Stimulated activated CD8-positive, alpha-beta memory T cell treated with anti-CD3 and anti-CD28 coated beads, Interleukin-7, amount 100 ng/mL, for 48 hours (primary cell): ENCODE data around the gene LUC7L.
"Not testable (repeated sequence)": the region's sequence is repeated elsewhere in the genome, so short reads cannot be mapped to it uniquely, and the experiment has no call there.

Experiments used
- DNase-seq, 2 donors: peaks; one replicate each; pipeline ENCODE4 v3.0.0-alpha.2; 2020; ENCODE audit warnings: low read depth in 1 of 2; ENCODE audit errors: extremely low read depth in 1 of 2

Gene LUC7L

GRCh38 chr16:234468-235305, 5.4 kb upstream of the LUC7L start, which contains the start of gene FAM234A:
TSS of gene FAM234A (plus strand) at chr16:234821. CDS start at chr16:254414, 19,593 bp downstream.
- DNase-seq: peak; percentile 93

GRCh38 chr16:230949-231348, 1.7 kb upstream of the LUC7L start:
- no peak for DNase-seq

GRCh38 chr16:230351-230750, 1.1 kb upstream of the LUC7L start:
- not testable (repeated sequence) for DNase-seq

GRCh38 chr16:229731-230281, 557 bp upstream of the LUC7L start:
- DNase-seq: no peak

GRCh38 chr16:228151-228851, 948 bp downstream of the LUC7L start:
- DNase-seq: no peak

- DNase-seq: no peak
These were observed 9.2 kb downstream of the LUC7L start for GRCh38 chr16:220021-220420.

- DNase-seq: no peak
These were observed 16.2 kb downstream of the LUC7L start for GRCh38 chr16:212999-213398.

- not testable (repeated sequence) for DNase-seq
These were observed 17.5 kb downstream of the LUC7L start for GRCh38 chr16:211631-212180.

GRCh38 chr16:209359-209758, 19.9 kb downstream of the LUC7L start:
- not testable (repeated sequence) for DNase-seq

GRCh38 chr16:204046-204445, 25.2 kb downstream of the LUC7L start:
- DNase-seq: not testable (repeated sequence)

- DNase-seq: no peak
These were observed 26.0 kb downstream of the LUC7L start for GRCh38 chr16:203246-203645.

- DNase-seq: no peak
These were observed 28.9 kb downstream of the LUC7L start for GRCh38 chr16:200388-200787.

GRCh38 chr16:194516-194915, 34.7 kb downstream of the LUC7L start:
- DNase-seq: no peak

GRCh38 chr16:193441-193840, 35.8 kb downstream of the LUC7L start:
- DNase-seq: no peak

GRCh38 chr16:192686-193085, 36.6 kb downstream of the LUC7L start:
- DNase-seq: no peak

GRCh38 chr16:191831-192230, 37.4 kb downstream of the LUC7L start:
- no peak for DNase-seq

GRCh38 chr16:189604-190186, 39.6 kb downstream of the LUC7L start:
- no peak for DNase-seq

GRCh38 chr16:188674-189073, 40.6 kb downstream of the LUC7L start:
- DNase-seq: no peak

- no peak for DNase-seq
These were observed 41.9 kb downstream of the LUC7L start for GRCh38 chr16:187330-187729.

GRCh38 chr16:185691-186090, 43.6 kb downstream of the LUC7L start:
- DNase-seq: no peak

GRCh38 chr16:185213-185612, 44.0 kb downstream of the LUC7L start:
- no peak for DNase-seq
